ENCODE results near the gene COPS2. TPM values are rescaled to one million over a fixed set of nuclear protein-coding genes. Genes with fewer than 3 reads are reported as not detected.

The COPS2 gene
- total RNA-seq = 100 to 1,000 TPM in 2 of 4 donors, 10 to 100 TPM in 2; 59.1 to 181 (median 102) TPM

GRCh38 chr15:49155110-49155833 is at the start of gene COPS2:
Gene COPS2, minus strand, starts transcription at chr15:49155599. Its CDS starts 21 bp downstream, at chr15:49155578.
- no peaks in the 10 kb centered on the region for H3K27me3 ChIP-seq
- peak; percentile 42 to 52 for TF ChIP-seq POLR2A (IDR thresholded peaks at IDR 0.05)
- TF ChIP-seq CTCF (IDR thresholded peaks at IDR 0.05) = peak in 2 of 4 experiments; percentile 16 to 43
- H3K4me3 ChIP-seq = peak within 1 kb of the TSS; percentile 80 to 96
- no peaks in the 10 kb centered on the region for H3K36me3 ChIP-seq
- peak; percentile 94 to 95 for DNase-seq
- no peaks in the 10 kb centered on the region for H3K9me3 ChIP-seq
- intact Hi-C loops (cut with DNase I; ENCODE audit: low total_unique reads) = no loop called here
- no peaks in the 10 kb centered on the region for H3K4me1 ChIP-seq
- peak within 1 kb of the TSS; percentile 88 to 89 for H3K27ac ChIP-seq

DNA sequence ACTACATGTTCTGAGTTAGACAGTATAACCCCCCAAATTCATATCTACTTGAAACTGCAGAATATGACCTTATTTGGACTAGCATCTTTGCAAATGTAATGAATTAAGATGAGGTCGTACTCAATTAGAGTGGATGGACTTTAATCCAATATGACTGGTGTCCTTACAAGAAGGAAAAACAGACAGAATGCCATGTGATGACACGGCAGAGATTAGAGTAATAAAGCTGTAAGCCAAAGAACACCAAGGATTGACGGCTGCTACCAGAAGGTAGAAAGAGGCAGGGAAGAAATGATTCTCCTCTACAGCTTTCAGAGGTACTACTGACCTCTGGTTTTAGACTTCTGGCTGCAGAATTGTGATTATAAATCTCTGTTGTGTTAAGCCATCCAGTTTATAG is 44.9 kb upstream of the COPS2 start:
- TF ChIP-seq CTCF (IDR thresholded peaks at IDR 0.05) = no peak
- no peak for TF ChIP-seq POLR2A (IDR thresholded peaks at IDR 0.05)
- no peak for DNase-seq
- no peak overlapping the region for H3K4me3 ChIP-seq
- H3K27ac ChIP-seq = no peak overlapping the region
- H3K36me3 ChIP-seq = no peaks in the 10 kb centered on the region
- H3K4me1 ChIP-seq = peaks cover 0 to 5% of the 10 kb centered on the region in 2 donors
- H3K9me3 ChIP-seq = no peaks in the 10 kb centered on the region
- no peaks in the 10 kb centered on the region for H3K27me3 ChIP-seq
- intact Hi-C loops (cut with DNase I; ENCODE audit: low total_unique reads) = no loop called here

DNA sequence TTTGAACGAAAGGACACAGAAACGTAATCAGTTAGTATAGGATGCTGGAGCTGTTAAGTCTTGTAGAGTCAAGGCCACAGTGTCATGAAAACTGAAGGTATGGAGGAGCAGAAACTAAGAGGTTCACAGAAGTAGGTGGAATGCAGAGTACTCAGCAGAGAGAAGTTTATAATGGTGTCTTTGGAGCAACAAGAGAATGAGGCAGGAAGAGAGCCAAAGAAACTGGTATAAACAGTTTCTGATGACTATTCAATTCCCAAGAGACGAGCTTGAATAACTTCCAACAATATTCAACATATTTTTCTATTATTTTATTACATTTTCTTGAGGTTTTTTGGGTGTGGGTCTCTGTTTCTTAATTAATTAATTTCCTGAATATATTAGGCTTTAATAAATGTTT is 44.3 kb upstream of the COPS2 start:
- intact Hi-C loops (cut with DNase I; ENCODE audit: low total_unique reads) = no loop called here
- Histone ChIP-seq H3K27me3 (no peaks in the 10 kb centered on the region), H3K4me1 (peaks cover 0 to 5% of the 10 kb centered on the region in 2 donors), H3K9me3 (no peaks in the 10 kb centered on the region), H3K36me3 (no peaks in the 10 kb centered on the region), H3K27ac (no peak overlapping the region), H3K4me3 (no peak overlapping the region)
- no peak for TF ChIP-seq POLR2A (IDR thresholded peaks at IDR 0.05)
- DNase-seq = no peak

DNA sequence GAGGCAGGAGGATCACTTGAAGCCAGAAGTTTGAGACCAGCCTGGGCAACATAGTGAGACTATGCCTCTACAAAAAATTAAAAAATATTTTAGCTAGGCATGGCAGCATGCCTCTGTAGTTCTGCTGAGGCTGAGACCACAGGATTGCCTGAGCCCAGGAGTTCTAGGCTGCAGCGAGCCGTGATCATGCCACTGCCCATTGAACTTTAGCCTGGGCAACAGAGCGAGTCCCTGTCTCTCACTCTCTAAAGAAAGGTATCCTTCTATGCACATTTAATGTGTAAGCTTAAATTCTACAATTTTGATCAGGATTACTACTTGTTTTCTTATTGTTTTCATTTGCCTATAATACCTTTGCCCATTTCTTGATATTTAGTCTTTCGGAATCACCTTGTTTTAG is 41.5 kb upstream of the COPS2 start:
- H3K27me3 ChIP-seq = no peaks in the 10 kb centered on the region
- no peak for DNase-seq
- H3K9me3 ChIP-seq = no peaks in the 10 kb centered on the region
- H3K27ac ChIP-seq = no peak overlapping the region
- no peak for TF ChIP-seq CTCF (IDR thresholded peaks at IDR 0.05)
- TF ChIP-seq POLR2A (IDR thresholded peaks at IDR 0.05) = no peak
- H3K36me3 ChIP-seq = no peaks in the 10 kb centered on the region
- peaks cover 0 to 5% of the 10 kb centered on the region in 2 donors for H3K4me1 ChIP-seq
- no peak overlapping the region for H3K4me3 ChIP-seq
- intact Hi-C loops (cut with DNase I; ENCODE audit: low total_unique reads) = no loop called here

GRCh38 chr15:49191892-49192291 is 36.5 kb upstream of the COPS2 start:
- intact Hi-C loops (cut with DNase I; ENCODE audit: low total_unique reads) = no loop called here

More at GRCh38 chr15:49191892-49192291, 36.5 kb upstream of the COPS2 start:
- no peaks in the 10 kb centered on the region for H3K9me3 ChIP-seq
- no peak for DNase-seq
- H3K36me3 ChIP-seq = no peaks in the 10 kb centered on the region
- H3K27me3 ChIP-seq = no peaks in the 10 kb centered on the region
- TF ChIP-seq CTCF (IDR thresholded peaks at IDR 0.05) = no peak
- no peak for TF ChIP-seq POLR2A (IDR thresholded peaks at IDR 0.05)
- H3K27ac ChIP-seq = no peak overlapping the region
- peaks cover 0 to 5% of the 10 kb centered on the region in 2 donors for H3K4me1 ChIP-seq
- no peak overlapping the region for H3K4me3 ChIP-seq
